GM21381 (cell line): ENCODE results near the gene PCYT2.

ENCODE experiments used
- ATAC-seq: cut with Tn5 transposase; IDR thresholded peaks from one replicate; pipeline ENCODE4 v1.9.1; 2021; ENCODE audit warnings: mild to moderate bottlenecking, moderate library complexity; ENCODE audit not compliant: unreplicated experiment

The PCYT2 gene

GRCh38 chr17:81902023-81902652, 9.1 kb downstream of the PCYT2 start, which contains the start of gene NPB:
Gene NPB, plus strand, starts transcription at chr17:81902238. Its CDS starts 40 bp downstream, at chr17:81902278.
- ATAC-seq = no peak

GRCh38 chr17:81901167-81902022, 9.8 kb downstream of the PCYT2 start:
- no peak for ATAC-seq

- no peak for ATAC-seq
Measured at GRCh38 chr17:81900181-81900820, 10.9 kb downstream of the PCYT2 start.

GRCh38 chr17:81899514-81900166, 11.6 kb downstream of the PCYT2 start:
- no peak for ATAC-seq

- ATAC-seq = no peak
Measured at GRCh38 chr17:81898885-81899284, 12.3 kb downstream of the PCYT2 start.

GRCh38 chr17:81898029-81898866, 13.0 kb downstream of the PCYT2 start:
- no peak for ATAC-seq

GRCh38 chr17:81895400-81895799, 15.8 kb downstream of the PCYT2 start:
- ATAC-seq = no peak

- ATAC-seq = no peak
Measured at GRCh38 chr17:81891303-81891552, 20.0 kb downstream of the PCYT2 start.

GRCh38 chr17:81890447-81891302, 20.5 kb downstream of the PCYT2 start:
- ATAC-seq = peak; percentile 28

- no peak for ATAC-seq
Measured at GRCh38 chr17:81889602-81890001, 21.6 kb downstream of the PCYT2 start.

- no peak for ATAC-seq
Measured at GRCh38 chr17:81888988-81889595, 22.1 kb downstream of the PCYT2 start.

GRCh38 chr17:81888105-81888987, 22.9 kb downstream of the PCYT2 start:
- no peak for ATAC-seq

- no peak for ATAC-seq
Measured at GRCh38 chr17:81885869-81886548, 25.2 kb downstream of the PCYT2 start.

- ATAC-seq = no peak
Measured at GRCh38 chr17:81885454-81885853, 25.7 kb downstream of the PCYT2 start.

- ATAC-seq = no peak
Measured at GRCh38 chr17:81884968-81885367, 26.2 kb downstream of the PCYT2 start.

- ATAC-seq = no peak
Measured at GRCh38 chr17:81884520-81884919, 26.7 kb downstream of the PCYT2 start.

- no peak for ATAC-seq
Measured at GRCh38 chr17:81879121-81879520, 32.1 kb downstream of the PCYT2 start.

- ATAC-seq = no peak
Measured at GRCh38 chr17:81878294-81878693, 32.9 kb downstream of the PCYT2 start.
